Fibroblast of lung (primary cell): Measurements from ENCODE around the gene KIAA2012. TPM values are rescaled to one million over a fixed set of nuclear protein-coding genes. Genes with fewer than 3 reads are reported as not detected.
A peak's percentile ranks its signal among the peaks of the same experiment; 100 is the strongest.

ENCODE experiments used
- DNase-seq, 2 donors: peaks; one replicate each; pipeline versions ENCODE4 v3.0.0 to v3.0.0-alpha.2; 2010; ENCODE audit warnings: low read depth in 2 of 2
- H2AFZ ChIP-seq: 2 replicates; pipeline ENCODE4 v1.5.1; 2012; ENCODE audit warnings: low read length, control low read depth, inconsistent platforms
- H3K27ac ChIP-seq: 2 replicates; pipeline ENCODE4 v1.5.1; 2011; ENCODE audit warnings: low read length, control low read depth; ENCODE audit not compliant: insufficient read depth
- H3K27me3 ChIP-seq: 2 replicates; pipeline ENCODE4 v1.5.1; 2011; ENCODE audit warnings: mild to moderate bottlenecking, low read length; ENCODE audit not compliant: control insufficient read depth, insufficient read depth
- H3K36me3 ChIP-seq: 2 replicates; pipeline ENCODE4 v1.5.1; 2011; ENCODE audit warnings: low read length; ENCODE audit not compliant: control insufficient read depth, insufficient read depth
- H3K4me1 ChIP-seq: 2 replicates; pipeline ENCODE4 v1.5.1; 2011; ENCODE audit warnings: low read length; ENCODE audit not compliant: control insufficient read depth, insufficient read depth; ENCODE audit errors: extremely low read depth
- H3K4me2 ChIP-seq: 2 replicates; pipeline ENCODE4 v1.5.1; 2011; ENCODE audit warnings: low read length, control low read depth; ENCODE audit not compliant: insufficient read depth; ENCODE audit errors: extremely low read depth
- H3K4me3 ChIP-seq, 4 experiments: fragments of 200-600 bp in 1 of 4; sonication (generic) in 1 of 4; replicated peaks in 1 of 4; 2 replicates each; pipeline ENCODE4 v1.5.1; 2011 to 2016; ENCODE audit warnings: low read length in 4 of 4, low read depth in 3 of 4, mild to moderate bottlenecking in 3 of 4, control low read depth in 2 of 4, inconsistent platforms in 1 of 4, mixed read lengths in 1 of 4; ENCODE audit not compliant: insufficient read depth in 1 of 4; ENCODE audit errors: control extremely low read depth in 1 of 4
- H3K79me2 ChIP-seq: 2 replicates; pipeline ENCODE4 v1.5.1; 2012; ENCODE audit warnings: mild to moderate bottlenecking, low read length, inconsistent platforms; ENCODE audit not compliant: control insufficient read depth, insufficient read depth
- H3K9ac ChIP-seq: 2 replicates; pipeline ENCODE4 v1.5.1; 2011; ENCODE audit warnings: mild to moderate bottlenecking, low read length, control low read depth; ENCODE audit not compliant: insufficient read depth
- H3K9me3 ChIP-seq: 2 replicates; pipeline ENCODE4 v1.5.1; 2012; ENCODE audit warnings: low read depth, low read length; ENCODE audit not compliant: control insufficient read depth, insufficient read depth
- H4K20me1 ChIP-seq: 2 replicates; pipeline ENCODE4 v1.5.1; 2011; ENCODE audit warnings: low read length; ENCODE audit not compliant: control insufficient read depth, insufficient read depth; ENCODE audit errors: extremely low read depth
- EZH2 ChIP-seq: IDR thresholded peaks from 2 replicates; pipeline ENCODE4 v1.5.1; 2012; ENCODE audit warnings: low read length, control low read depth, mild to moderate bottlenecking; ENCODE audit errors: missing control alignments
- polyA plus RNA-seq, 2 donors: library from polyadenylated mRNA; depleted of rRNA in 1 of 2; stranded (reverse) in 1 of 2; unstranded in 1 of 2; fragments of >200 nt; gene quantifications; 2 replicates each; pipeline ENCODE4 v1.2.1, GENCODE V29; 2011 to 2012; ENCODE audit warnings: missing spikeins in 1 of 2
- total RNA-seq: library from RNA; depleted of rRNA; stranded (reverse); fragments of >200 nt; gene quantifications from 2 replicates; pipeline ENCODE4 v1.2.1, GENCODE V29; 2014
- TF ChIP-seq, protein P1 (sequence below), 2 donors: IDR thresholded peaks in 1 of 2; conservative IDR thresholded peaks in 1 of 2; 1 replicate in 1 of 2; 2 replicates in 1 of 2; pipeline ENCODE4 v1.5.1; 2011 to 2012; ENCODE audit warnings: low read length in 2 of 2, control low read depth in 1 of 2, inconsistent platforms in 1 of 2, low read depth in 1 of 2, mild to moderate bottlenecking in 1 of 2

The KIAA2012 gene
- total and polyA plus RNA-seq, 2 donors (not counting 1 experiment from before 2014, with no cell fraction given): 0.09 TPM; not detected in 1

DNA sequence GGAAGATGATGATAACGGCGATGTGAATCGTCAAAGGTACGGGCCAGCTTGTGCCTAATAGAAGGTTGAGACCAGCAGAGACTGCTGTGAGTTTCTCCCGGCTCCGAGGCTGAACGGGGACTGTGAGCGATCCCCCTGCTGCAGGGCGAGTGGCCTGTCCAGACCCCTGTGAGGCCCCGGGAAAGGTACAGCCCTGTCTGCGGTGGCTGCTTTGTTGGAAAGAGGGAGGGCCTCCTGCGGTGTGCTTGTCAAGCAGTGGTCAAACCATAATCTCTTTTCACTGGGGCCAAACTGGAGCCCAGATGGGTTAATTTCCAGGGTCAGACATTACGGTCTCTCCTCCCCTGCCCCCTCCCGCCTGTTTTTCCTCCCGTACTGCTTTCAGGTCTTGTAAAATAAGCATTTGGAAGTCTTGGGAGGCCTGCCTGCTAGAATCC lies 36.4 kb upstream of the KIAA2012 start:
- peaks cover 45% of the 10 kb centered on the region for H3K79me2 ChIP-seq

DNA sequence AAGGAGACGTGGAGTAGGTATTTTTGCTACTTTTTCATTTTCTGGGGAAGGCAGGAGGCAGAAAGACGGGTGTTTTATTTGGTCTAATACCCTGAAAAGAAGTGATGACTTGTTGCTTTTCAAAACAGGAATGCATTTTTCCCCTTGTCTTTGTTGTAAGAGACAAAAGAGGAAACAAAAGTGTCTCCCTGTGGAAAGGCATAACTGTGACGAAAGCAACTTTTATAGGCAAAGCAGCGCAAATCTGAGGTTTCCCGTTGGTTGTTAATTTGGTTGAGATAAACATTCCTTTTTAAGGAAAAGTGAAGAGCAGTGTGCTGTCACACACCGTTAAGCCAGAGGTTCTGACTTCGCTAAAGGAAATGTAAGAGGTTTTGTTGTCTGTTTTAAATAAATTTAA lies 36.0 kb upstream of the KIAA2012 start:
- H3K4me2 ChIP-seq: peak overlapping the region; percentile 95
- H3K4me3 ChIP-seq: peak overlapping the region; percentile 66 to 84 (median 75)
- H2AFZ ChIP-seq: no peak overlapping the region
- H3K9ac ChIP-seq: no peak overlapping the region
- H3K9me3 ChIP-seq: no peaks in the 10 kb centered on the region
- peaks cover 45% of the 10 kb centered on the region for H3K79me2 ChIP-seq
- TF ChIP-seq EZH2: no peak
- TF ChIP-seq, protein P1, sequence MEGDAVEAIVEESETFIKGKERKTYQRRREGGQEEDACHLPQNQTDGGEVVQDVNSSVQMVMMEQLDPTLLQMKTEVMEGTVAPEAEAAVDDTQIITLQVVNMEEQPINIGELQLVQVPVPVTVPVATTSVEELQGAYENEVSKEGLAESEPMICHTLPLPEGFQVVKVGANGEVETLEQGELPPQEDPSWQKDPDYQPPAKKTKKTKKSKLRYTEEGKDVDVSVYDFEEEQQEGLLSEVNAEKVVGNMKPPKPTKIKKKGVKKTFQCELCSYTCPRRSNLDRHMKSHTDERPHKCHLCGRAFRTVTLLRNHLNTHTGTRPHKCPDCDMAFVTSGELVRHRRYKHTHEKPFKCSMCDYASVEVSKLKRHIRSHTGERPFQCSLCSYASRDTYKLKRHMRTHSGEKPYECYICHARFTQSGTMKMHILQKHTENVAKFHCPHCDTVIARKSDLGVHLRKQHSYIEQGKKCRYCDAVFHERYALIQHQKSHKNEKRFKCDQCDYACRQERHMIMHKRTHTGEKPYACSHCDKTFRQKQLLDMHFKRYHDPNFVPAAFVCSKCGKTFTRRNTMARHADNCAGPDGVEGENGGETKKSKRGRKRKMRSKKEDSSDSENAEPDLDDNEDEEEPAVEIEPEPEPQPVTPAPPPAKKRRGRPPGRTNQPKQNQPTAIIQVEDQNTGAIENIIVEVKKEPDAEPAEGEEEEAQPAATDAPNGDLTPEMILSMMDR (conservative IDR thresholded peaks at IDR 0.05 in 1 of 2, IDR thresholded peaks at IDR 0.05 in 1 of 2; ENCODE audit: low read depth in 1 of 2, low read length in 2 of 2): no peak
- H3K27me3 ChIP-seq: no peaks in the 10 kb centered on the region
- no peaks in the 10 kb centered on the region for H4K20me1 ChIP-seq
- peak overlapping the region; percentile 52 for H3K27ac ChIP-seq
- peaks cover 8% of the 10 kb centered on the region for H3K36me3 ChIP-seq
- DNase-seq: peak; percentile 61 to 65
- H3K4me1 ChIP-seq: peaks cover 8% of the 10 kb centered on the region

More for the DNA sequence above, 36.4 kb upstream of the KIAA2012 start:
- H3K27ac ChIP-seq: peak overlapping the region; percentile 52
- H4K20me1 ChIP-seq: no peaks in the 10 kb centered on the region
- H3K9me3 ChIP-seq: no peaks in the 10 kb centered on the region
- DNase-seq: peak; percentile 46 to 65
- H2AFZ ChIP-seq: no peak overlapping the region
- peak overlapping the region; percentile 32 for H3K9ac ChIP-seq
- TF ChIP-seq, protein P1 (conservative IDR thresholded peaks at IDR 0.05 in 1 of 2, IDR thresholded peaks at IDR 0.05 in 1 of 2; ENCODE audit: low read depth in 1 of 2, low read length in 2 of 2): no peak
- H3K4me1 ChIP-seq: peaks cover 8% of the 10 kb centered on the region
- H3K27me3 ChIP-seq: no peaks in the 10 kb centered on the region
- H3K4me2 ChIP-seq: peak overlapping the region; percentile 95
- H3K36me3 ChIP-seq: peaks cover 8% of the 10 kb centered on the region
- H3K4me3 ChIP-seq: peak overlapping the region; percentile 66 to 84 (median 75)

DNA sequence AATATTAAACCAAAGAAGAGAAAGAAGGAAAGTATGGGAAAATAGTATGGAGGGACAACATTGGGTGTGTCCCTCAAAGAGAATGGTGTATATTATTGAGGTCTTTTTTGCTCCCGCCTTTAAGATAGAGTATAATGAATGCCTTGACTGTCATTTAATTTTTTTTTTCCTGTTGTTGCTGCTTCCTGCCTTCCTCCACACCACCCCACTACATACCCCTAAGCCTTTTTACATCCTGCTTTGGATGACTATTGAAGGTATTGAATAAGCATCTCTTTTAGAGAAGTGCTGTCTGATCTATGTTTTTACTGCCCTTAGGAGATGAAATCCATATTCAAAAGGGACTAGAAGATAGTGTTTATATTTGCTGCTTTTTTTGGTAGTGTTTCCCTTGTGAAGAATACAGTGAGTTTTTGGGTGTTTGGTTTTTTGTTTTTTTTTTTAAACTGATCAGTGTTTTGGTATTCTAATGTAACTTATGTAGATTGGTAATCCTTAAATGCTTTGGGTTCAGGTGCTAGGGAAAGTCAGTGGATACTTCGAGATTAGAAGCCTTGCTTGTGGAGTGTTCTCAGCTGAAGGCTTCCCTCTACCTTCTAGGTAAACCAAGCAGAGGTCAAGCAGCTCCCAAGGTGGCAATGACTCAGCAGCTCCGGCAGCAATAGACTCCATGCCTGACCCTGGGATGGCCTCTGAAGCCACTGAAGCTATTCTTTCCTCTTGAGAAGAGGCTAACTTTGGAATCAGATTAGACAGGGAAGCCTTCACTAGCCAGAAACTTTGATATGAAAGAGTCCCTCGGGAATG lies 34.4 kb upstream of the KIAA2012 start:
- no peak overlapping the region for H3K9ac ChIP-seq
- TF ChIP-seq EZH2: no peak
- TF ChIP-seq, protein P1 (conservative IDR thresholded peaks at IDR 0.05 in 1 of 2, IDR thresholded peaks at IDR 0.05 in 1 of 2; ENCODE audit: low read depth in 1 of 2, low read length in 2 of 2): no peak
- DNase-seq: peak; percentile 46 to 75
- H3K4me1 ChIP-seq: peaks cover 8% of the 10 kb centered on the region
- no peaks in the 10 kb centered on the region for H3K9me3 ChIP-seq
- no peak overlapping the region for H2AFZ ChIP-seq
- H3K27me3 ChIP-seq: no peaks in the 10 kb centered on the region
- no peaks in the 10 kb centered on the region for H4K20me1 ChIP-seq
- H3K4me2 ChIP-seq: peak overlapping the region; percentile 62
- H3K4me3 ChIP-seq: peak overlapping the region; percentile 16 to 84 (median 44)
- H3K36me3 ChIP-seq: peaks cover 8% of the 10 kb centered on the region
- H3K79me2 ChIP-seq: peaks cover 45% of the 10 kb centered on the region
- peak overlapping the region; percentile 33 for H3K27ac ChIP-seq
